Right lobe of liver (tissue), 4 donors: ENCODE measurements around the gene ACTN4.

ENCODE experiments used
- CTCF ChIP-seq, 4 donors: fragments of 200-600 bp in 3 of 4; fragments of 450-650 bp in 1 of 4; IDR thresholded peaks; one replicate each; pipeline versions ENCODE4 v1.5.1 to v1.8.0; 2016 to 2022; ENCODE audit warnings: antibody characterized with exemption in 4 of 4, mild to moderate bottlenecking in 2 of 4
- POLR2A ChIP-seq: fragments of 450-650 bp; IDR thresholded peaks from one replicate; pipeline ENCODE4 v1.6.1; 2017; ENCODE audit warnings: antibody characterized with exemption, mild to moderate bottlenecking
- donor health status: DM: no; HTN: no; CAD: no.
- donor health status: DM: no; HTN: no; CAD: no.
- donor health status: DM: no; HTN: yes; CAD: no.

GRCh38 chr19:38682872-38683392, 35.5 kb downstream of the ACTN4 start:
- TF ChIP-seq CTCF (IDR thresholded peaks at IDR 0.05) = no peak
- no peak for TF ChIP-seq POLR2A
